Measurements from ENCODE around the gene CSAG3.
"Not testable (repeated sequence)": the region's sequence is repeated elsewhere in the genome, so short reads cannot be mapped to it uniquely, and the experiment has no call there.

The CSAG3 gene

DNA sequence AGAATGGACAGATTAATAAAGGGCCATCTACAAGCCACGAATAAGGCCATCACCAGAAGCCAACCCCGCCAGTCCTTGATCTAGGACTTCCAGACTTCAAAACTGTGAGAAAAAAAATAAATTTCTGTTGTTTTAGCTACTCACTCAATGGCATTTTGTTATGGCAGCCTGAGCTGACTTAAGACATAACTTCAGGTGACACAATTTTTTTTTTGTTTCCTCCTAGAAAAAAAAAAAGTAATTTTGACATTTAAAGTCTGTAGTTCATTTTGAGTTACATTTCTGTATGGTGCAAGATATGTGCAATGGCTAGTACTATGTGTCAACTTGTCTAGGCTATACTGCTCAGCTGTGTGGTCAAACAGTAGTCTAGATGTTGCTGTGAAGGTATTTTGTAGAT, at the start of gene CSAG3:
Gene CSAG3 (plus strand): TSS at position 301 of the 400 bp plus-strand sequence.
- H3K4me3 ChIP-seq (ENCODE audit: low read length): not testable (repeated sequence)

DNA sequence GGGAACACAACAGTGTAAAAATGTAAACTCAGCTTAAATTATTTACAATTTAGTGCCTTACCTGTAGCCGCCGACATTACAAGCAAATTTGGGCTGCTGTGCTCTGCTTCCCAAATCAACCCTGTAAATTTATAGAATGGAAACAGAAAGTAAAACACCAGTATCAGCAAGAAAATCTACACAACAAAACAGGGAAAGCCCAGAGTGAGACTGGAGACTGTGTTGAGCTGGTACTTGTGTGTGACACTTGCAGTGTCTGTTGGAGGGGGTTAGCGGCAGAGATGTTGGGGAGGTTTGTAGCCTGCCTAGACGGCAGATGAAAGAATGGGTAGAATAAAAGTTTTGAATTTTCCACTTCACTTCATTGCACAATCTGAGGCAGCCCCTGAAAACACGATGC, 45.8 kb upstream of the CSAG3 start:
- H3K4me3 ChIP-seq (ENCODE audit: low read length): not testable (repeated sequence)

DNA sequence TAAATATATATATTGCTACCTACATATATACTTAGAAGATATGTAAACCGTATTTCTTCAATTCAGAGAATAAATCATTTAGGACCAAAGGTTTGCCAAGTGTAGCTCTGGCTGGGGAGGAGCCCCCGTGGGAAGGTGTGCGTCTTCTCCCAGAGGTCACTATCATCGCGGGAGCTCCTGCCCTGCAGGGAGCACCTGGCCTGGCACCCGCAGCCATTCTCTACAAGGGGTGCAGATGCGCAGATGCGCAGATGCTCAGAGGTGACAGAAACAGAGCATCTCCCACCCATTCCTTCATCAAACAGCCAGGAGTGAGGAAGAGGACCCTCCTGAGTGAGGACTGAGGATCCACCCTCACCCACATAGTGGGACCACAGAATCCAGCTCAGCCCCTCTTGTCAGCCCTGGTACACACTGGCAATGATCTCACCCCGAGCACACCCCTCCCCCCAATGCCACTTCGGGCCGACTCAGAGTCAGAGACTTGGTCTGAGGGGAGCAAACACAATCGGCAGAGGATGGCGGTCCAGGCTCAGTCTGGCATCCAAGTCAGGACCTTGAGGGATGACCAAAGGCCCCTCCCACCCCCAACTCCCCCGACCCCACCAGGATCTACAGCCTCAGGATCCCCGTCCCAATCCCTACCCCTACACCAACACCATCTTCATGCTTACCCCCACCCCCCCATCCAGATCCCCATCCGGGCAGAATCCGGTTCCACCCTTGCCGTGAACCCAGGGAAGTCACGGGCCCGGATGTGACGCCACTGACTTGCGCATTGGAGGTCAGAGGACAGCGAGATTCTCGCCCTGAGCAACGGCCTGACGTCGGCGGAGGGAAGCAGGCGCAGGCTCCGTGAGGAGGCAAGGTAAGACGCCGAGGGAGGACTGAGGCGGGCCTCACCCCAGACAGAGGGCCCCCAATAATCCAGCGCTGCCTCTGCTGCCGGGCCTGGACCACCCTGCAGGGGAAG, 44.9 kb upstream of the CSAG3 start, which contains the start of gene MAGEA2B:
Gene MAGEA2B (plus strand): TSS at position 814 of the 973 bp plus-strand sequence. CDS start 2,479 bp downstream, outside the sequence.
- H3K4me3 ChIP-seq (ENCODE audit: low read length): not testable (repeated sequence)

DNA sequence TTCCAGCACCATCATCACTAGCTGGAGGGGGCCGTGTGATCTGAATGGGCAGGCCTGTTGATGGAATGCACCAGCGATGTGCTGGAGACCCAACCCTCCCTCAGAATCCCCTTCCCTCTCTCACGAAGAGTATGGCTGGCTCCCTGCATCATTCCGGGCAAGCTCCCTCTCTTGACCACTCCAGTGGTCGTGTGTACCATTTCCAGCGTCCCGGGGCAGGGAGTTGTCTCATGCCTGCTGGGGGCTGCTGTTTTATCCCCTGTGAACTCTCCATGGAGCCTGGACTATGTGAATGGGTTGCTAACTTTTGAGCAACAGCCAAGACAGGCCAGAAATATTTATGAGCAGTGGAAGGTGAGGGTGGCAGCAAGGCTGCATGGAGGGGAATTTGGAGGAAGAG, 33.6 kb upstream of the CSAG3 start:
- H3K4me3 ChIP-seq (ENCODE audit: low read length): no peak overlapping the region
- no peak for TF ChIP-seq ZNF274 (IDR thresholded peaks at IDR 0.05; ENCODE audit: low read depth, low read length)

DNA sequence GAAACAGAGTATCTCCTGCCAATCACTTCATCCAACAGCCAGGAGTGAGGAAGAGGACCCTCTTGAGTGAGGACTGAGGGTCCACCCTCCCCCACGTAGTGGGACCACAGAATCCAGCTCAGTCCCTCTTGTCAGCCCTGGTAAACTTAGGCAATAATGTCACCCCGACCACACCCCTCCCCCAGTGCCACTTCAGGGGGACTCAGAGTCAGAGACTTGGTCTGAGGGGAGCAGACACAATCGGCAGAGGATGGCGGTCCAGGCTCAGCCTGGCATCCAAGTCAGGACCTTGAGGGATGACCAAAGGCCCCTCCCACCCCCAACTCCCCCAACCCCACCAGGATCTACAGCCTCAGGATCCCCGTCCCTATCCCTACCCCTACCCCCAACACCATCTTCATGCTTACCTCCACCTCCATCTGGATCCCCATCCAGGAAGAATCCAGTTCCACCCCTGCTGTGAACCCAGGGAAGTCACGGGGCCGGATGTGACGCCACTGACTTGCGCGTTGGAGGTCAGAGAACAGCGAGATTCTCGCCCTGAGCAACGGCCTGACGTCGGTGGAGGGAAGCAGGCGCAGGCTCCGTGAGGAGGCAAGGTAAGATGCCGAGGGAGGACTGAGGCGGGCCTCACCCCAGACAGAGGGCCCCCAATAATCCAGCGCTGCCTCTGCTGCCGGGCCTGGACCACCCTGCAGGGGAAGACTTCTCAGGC, 25.6 kb upstream of the CSAG3 start, which contains the start of the genes CSAG1 and MAGEA12:
Gene CSAG1 (minus strand): TSS at position 461 of the 715 bp plus-strand sequence. CDS start 1,261 bp downstream, outside the sequence.
Gene MAGEA12 (plus strand): TSS at position 497 of the 715 bp plus-strand sequence. CDS start 2,405 bp downstream, outside the sequence.
- H3K4me3 ChIP-seq (ENCODE audit: low read length): no peak within 1 kb of the TSS

DNA sequence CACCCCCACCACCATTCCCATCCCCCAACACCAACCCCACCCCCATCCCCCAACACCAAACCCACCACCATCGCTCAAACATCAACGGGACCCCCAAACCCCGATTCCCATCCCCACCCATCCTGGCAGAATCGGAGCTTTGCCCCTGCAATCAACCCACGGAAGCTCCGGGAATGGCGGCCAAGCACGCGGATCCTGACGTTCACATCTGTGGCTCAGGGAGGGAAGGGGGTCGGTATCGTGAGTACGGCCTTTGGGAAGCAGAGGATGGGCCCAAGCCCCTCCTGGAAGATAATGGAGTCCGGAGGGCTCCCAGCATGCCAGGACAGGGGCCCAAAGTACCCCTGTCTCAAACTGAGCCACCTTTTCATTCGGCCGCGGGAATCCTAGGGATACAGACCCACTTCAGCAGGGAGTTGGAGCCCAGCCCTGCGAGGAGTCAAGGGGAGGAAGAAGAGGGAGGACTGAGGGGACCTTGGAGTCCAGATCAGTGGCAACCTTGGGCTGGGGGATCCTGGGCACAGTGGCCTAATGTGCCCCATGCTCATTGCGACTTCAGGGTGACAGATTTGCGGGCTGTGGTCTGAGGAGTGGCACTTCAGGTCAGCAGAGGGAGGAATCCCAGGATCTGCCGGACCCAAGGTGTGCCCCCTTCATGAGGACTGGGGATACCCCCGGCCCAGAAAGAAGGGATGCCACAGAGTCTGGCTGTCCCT, 24.7 kb upstream of the CSAG3 start:
- H3K4me3 ChIP-seq (ENCODE audit: low read length): not testable (repeated sequence)

More for the DNA sequence above, 25.6 kb upstream of the CSAG3 start, which contains the start of the genes CSAG1 and MAGEA12:
- TF ChIP-seq ZNF274 (IDR thresholded peaks at IDR 0.05; ENCODE audit: low read depth, low read length): no peak

DNA sequence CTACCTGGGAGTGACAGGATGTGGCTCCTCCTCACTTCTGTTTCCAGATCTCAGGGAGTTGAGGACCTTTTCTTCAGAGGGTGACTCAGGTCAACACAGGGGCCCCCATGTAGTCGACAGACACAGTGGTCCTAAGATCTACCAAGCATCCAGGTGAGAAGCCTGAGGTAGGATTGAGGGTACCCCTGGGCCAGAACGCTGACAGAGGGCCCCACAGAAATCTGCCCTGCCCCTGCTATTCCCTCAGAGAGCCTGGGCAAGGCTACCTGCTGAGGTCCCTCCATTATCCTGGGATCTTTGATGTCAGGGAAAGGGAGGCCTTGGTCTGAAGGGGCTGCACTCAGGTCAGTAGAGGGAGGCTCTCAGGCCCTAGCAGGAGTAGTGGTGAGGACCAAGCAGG, 23.9 kb upstream of the CSAG3 start:
- no peak for TF ChIP-seq ZNF274 (IDR thresholded peaks at IDR 0.05; ENCODE audit: low read depth, low read length)
- H3K4me3 ChIP-seq (ENCODE audit: low read length): no peak overlapping the region

DNA sequence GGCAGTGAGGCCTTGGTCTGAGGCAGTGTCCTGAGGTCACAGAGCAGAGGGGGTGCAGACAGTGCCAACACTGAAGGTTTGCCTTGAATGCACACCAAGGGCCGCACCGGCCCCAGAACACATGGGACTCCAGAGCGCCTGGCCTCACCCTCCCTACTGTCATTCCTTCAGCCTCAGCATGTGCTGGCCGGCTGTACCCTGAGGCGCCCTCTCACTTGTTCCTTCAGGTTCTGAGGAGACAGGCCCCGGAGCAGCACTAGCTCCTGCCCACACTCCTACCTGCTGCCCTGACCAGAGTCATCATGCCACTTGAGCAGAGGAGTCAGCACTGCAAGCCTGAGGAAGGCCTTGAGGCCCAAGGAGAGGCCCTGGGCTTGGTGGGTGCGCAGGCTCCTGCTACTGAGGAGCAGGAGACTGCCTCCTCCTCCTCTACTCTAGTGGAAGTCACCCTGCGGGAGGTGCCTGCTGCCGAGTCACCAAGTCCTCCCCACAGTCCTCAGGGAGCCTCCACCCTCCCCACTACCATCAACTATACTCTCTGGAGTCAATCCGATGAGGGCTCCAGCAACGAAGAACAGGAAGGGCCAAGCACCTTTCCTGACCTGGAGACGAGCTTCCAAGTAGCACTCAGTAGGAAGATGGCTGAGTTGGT, 23.0 kb upstream of the CSAG3 start:
- no peak overlapping the region for H3K4me3 ChIP-seq (ENCODE audit: low read length)

DNA sequence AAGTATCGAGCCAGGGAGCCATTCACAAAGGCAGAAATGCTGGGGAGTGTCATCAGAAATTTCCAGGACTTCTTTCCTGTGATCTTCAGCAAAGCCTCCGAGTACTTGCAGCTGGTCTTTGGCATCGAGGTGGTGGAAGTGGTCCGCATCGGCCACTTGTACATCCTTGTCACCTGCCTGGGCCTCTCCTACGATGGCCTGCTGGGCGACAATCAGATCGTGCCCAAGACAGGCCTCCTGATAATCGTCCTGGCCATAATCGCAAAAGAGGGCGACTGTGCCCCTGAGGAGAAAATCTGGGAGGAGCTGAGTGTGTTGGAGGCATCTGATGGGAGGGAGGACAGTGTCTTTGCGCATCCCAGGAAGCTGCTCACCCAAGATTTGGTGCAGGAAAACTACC, 22.5 kb upstream of the CSAG3 start:
- H3K4me3 ChIP-seq (ENCODE audit: low read length): not testable (repeated sequence)

More for the DNA sequence above, 23.0 kb upstream of the CSAG3 start:
- no peak for TF ChIP-seq ZNF274 (IDR thresholded peaks at IDR 0.05; ENCODE audit: low read depth, low read length)

DNA sequence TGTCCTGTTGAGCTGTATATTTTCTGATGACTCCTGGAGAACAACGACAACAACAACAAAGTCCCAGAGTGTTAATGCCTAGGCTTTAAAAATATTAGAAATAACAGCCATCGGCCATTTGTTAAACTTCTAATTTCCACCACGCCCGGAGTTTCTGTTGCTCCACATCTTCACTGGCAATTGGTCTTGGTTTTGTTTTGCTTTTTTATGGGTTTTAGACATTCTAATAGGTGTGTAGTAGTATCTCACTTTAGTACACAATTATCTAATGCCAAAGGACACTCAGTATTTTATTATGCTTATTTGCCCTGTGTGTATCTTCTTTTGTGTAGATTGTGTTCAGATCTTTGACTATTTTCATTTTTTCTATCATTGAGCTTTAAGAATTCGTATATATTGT, 20.5 kb upstream of the CSAG3 start:
- no peak overlapping the region for H3K4me3 ChIP-seq (ENCODE audit: low read length)
- no peak for TF ChIP-seq ZNF274 (IDR thresholded peaks at IDR 0.05; ENCODE audit: low read depth, low read length)

DNA sequence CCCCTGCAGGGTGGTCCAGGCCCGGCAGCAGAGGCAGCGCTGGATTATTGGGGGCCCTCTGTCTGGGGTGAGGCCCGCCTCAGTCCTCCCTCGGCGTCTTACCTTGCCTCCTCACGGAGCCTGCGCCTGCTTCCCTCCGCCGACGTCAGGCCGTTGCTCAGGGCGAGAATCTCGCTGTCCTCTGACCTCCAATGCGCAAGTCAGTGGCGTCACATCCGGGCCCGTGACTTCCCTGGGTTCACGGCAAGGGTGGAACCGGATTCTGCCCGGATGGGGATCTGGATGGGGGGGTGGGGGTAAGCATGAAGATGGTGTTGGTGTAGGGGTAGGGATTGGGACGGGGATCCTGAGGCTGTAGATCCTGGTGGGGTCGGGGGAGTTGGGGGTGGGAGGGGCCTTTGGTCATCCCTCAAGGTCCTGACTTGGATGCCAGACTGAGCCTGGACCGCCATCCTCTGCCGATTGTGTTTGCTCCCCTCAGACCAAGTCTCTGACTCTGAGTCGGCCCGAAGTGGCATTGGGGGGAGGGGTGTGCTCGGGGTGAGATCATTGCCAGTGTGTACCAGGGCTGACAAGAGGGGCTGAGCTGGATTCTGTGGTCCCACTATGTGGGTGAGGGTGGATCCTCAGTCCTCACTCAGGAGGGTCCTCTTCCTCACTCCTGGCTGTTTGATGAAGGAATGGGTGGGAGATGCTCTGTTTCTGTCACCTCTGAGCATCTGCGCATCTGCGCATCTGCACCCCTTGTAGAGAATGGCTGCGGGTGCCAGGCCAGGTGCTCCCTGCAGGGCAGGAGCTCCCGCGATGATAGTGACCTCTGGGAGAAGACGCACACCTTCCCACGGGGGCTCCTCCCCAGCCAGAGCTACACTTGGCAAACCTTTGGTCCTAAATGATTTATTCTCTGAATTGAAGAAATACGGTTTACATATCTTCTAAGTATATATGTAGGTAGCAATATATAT, 5.0 kb upstream of the CSAG3 start, which contains the start of gene MAGEA2:
Gene MAGEA2 (minus strand): TSS at position 157 of the 965 bp plus-strand sequence. CDS start 2,479 bp downstream, outside the sequence.
- H3K4me3 ChIP-seq (ENCODE audit: low read length): not testable (repeated sequence)

DNA sequence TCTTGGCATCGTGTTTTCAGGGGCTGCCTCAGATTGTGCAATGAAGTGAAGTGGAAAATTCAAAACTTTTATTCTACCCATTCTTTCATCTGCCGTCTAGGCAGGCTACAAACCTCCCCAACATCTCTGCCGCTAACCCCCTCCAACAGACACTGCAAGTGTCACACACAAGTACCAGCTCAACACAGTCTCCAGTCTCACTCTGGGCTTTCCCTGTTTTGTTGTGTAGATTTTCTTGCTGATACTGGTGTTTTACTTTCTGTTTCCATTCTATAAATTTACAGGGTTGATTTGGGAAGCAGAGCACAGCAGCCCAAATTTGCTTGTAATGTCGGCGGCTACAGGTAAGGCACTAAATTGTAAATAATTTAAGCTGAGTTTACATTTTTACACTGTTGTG, 4.1 kb upstream of the CSAG3 start:
- not testable (repeated sequence) for H3K4me3 ChIP-seq (ENCODE audit: low read length)

DNA sequence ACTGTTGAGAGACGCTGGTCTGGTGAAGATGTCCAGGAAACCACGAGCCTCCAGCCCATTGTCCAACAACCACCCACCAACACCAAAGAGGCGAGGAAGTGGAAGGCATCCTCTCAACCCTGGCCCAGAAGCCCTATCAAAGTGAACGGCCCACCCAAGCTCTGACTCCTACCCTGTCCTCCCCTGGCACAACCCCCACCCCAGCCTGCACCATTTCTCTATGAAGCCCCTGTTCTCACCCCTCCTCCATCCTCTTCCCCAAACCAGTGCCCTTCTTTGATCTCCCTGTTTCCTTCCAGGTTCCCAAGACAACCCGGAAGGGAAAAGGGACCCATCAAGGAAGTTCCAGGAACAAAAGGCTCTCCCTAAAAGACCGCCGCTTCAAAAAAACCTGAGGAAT, 526 bp downstream of the CSAG3 start:
- H3K4me3 ChIP-seq (ENCODE audit: low read length): not testable (repeated sequence)

DNA sequence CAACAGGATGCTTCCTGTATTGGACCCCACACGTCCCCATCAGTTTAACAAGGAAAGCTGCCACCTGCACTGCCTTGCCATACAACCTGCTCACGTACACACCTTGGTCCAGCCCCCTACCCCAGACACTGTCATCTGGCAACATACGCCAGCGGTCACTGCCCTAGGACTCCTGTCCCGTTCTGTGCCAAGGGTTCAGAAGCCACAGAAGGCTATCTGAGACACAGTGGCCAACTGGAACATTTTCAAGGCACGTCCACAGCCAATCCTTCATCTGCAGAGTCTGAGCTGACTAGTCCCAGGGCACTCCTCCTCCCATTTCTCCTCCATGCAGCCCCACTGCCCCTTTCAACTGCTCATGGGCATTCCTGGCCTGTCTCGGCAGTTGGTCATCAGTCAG, 2.6 kb downstream of the CSAG3 start:
- H3K4me3 ChIP-seq (ENCODE audit: low read length): not testable (repeated sequence)

DNA sequence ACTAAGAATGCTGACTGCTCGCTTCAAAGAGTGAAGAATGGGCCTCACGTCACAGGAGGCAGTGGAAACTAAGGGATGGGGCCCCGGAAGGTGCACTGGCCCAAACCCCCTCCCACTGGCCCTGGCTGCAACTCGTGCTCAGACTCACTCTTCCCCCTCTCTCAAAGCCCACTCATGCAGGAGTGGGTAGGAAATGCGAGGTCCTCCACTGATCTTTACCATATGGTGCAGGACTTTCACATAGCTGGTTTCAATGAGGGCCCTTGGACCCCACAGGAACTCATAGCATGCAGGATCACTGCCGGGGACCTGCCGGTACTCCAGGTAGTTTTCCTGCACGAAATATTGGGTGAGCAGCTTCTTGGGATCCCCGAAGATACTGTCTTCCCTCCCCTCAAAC, 7.5 kb downstream of the CSAG3 start:
- not testable (repeated sequence) for H3K4me3 ChIP-seq (ENCODE audit: low read length)

DNA sequence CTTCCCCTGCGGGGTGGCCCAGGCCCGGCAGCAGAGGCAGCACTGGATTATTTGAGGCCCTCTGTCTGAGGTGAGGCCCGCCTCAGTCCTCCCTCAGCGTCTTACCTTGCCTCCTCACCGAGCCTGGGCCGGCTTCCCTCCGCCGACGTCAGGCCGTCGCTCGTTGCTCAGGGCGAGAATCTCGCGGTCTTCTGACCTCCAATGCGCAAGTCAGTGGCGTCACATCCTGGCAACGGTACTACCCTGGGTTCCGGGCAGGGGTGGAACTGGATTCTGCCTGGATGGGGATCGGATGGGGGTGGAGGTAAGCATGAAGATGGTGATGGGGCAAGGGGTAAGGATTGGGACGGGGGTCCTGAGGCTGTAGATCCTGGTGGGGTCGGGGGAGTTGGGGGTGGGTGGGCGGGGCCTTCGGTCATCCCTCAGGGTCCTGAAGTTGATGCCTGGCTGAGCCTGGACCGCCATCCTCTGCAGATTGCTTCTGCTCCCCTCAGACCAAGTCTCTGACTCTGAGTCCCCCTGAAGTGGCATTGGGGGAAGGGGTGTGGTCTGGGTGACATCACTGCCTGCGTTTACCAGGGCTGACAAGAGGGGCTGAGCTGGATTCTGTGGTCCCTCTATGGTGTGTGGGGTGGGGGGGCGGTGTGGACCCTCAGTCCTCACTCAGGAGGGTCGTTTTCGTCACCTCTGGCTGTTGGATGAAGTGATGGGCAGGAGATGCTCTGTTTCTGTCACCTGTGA, 10.7 kb downstream of the CSAG3 start, which contains the start of gene MAGEA6:
Gene MAGEA6 (minus strand): TSS at position 141 of the 741 bp plus-strand sequence. CDS start 2,039 bp downstream, outside the sequence.
- not testable (repeated sequence) for H3K4me3 ChIP-seq (ENCODE audit: low read length)

DNA sequence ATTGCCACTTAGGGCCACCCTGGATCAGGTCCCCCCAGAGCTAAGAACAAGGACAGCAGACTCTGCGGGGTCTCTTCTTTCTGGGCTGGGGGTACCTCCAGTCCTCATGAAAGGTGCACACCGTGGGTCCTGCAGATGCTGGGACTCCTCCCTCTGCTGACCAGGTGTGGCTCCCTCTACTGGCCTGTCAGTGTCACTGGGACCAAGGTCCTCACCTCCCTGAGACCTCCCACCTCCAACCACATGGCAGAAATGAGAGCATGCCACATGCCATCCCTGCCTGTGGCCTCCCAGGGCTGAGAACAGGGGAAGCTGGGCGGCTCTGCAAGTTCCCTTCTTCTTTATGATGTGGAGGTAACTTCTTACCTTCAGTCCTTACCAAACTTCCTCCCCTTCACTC, 28.0 kb downstream of the CSAG3 start:
- H3K4me3 ChIP-seq (ENCODE audit: low read length): not testable (repeated sequence)

Data from GM08714 (cell line).